ENCODE results near the gene LRRC25. TPM values are rescaled to one million over a fixed set of nuclear protein-coding genes. Genes with fewer than 3 reads are reported as not detected.

The LRRC25 gene
- total and polyA plus RNA-seq, 2 of the 4 experiments (the other 2 are of a cell fraction): 0.03 TPM; not detected in 1

GRCh38 chr19:18428787-18429674, 31.6 kb upstream of the LRRC25 start:
- H3K14ac ChIP-seq (replicated peaks; ENCODE audit: low read depth, low read length): no peak overlapping the region
- peaks cover 19% of the 10 kb centered on the region for H3K4me1 ChIP-seq (ENCODE audit: control insufficient read depth, insufficient read depth, low read length)
- peak overlapping the region; percentile 86 for H2AFZ ChIP-seq (replicated peaks; ENCODE audit: low read length, poor library complexity)
- intact Hi-C loops (cut with micrococcal nuclease) (no loop called here), in situ Hi-C loops (cut with MboI; ENCODE audit: low sequenced_read_pairs) (no loop called here), dilution Hi-C loops (cut with HindIII; ENCODE audit: low sequenced_read_pairs, unreplicated experiment) (no loop called here)
- no peak overlapping the region; the same call in 1 of the 2 replicates for H3K27ac ChIP-seq (ENCODE audit: insufficient read depth, low read length)
- no peaks in the 10 kb centered on the region for H3K27me3 ChIP-seq (ENCODE audit: control insufficient read depth, insufficient read depth, low read length)
- H3K9ac ChIP-seq (ENCODE audit: low read depth, low read length): no peak overlapping the region
- no peak overlapping the region for H2BK120ac ChIP-seq (ENCODE audit: low read depth, low read length)
- CTCF ChIA-PET: no interaction called here
- TF ChIP-seq RAD21 (IDR thresholded peaks at IDR 0.05; ENCODE audit: low read length) (no peak), MXI1 (IDR thresholded peaks at IDR 0.05; ENCODE audit: borderline replicate concordance, low read depth, low read length) (peak; percentile 54; the same call in 1 of the 2 replicates), RCOR1 (IDR thresholded peaks at IDR 0.05; ENCODE audit: insufficient replicate concordance, low read length) (no peak), NFE2L2 (IDR thresholded peaks at IDR 0.05; ENCODE audit: low read depth, low read length) (no peak), POLR2A (IDR thresholded peaks at IDR 0.05; ENCODE audit: low read depth, low read length) (no peak), BHLHE40 (IDR thresholded peaks at IDR 0.05; ENCODE audit: low read depth, low read length) (no peak), FOS (IDR thresholded peaks at IDR 0.05; ENCODE audit: low read depth, low read length) (no peak), CHD1 (IDR thresholded peaks at IDR 0.05; ENCODE audit: low read depth, low read length) (no peak), MAZ (IDR thresholded peaks at IDR 0.05; ENCODE audit: borderline replicate concordance, low read depth, low read length) (peak; percentile 70)
- TF ChIP-seq, protein P1, sequence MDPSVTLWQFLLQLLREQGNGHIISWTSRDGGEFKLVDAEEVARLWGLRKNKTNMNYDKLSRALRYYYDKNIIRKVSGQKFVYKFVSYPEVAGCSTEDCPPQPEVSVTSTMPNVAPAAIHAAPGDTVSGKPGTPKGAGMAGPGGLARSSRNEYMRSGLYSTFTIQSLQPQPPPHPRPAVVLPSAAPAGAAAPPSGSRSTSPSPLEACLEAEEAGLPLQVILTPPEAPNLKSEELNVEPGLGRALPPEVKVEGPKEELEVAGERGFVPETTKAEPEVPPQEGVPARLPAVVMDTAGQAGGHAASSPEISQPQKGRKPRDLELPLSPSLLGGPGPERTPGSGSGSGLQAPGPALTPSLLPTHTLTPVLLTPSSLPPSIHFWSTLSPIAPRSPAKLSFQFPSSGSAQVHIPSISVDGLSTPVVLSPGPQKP (IDR thresholded peaks at IDR 0.05; ENCODE audit: borderline replicate concordance, low read depth, low read length): no peak
- TF ChIP-seq, protein P2, sequence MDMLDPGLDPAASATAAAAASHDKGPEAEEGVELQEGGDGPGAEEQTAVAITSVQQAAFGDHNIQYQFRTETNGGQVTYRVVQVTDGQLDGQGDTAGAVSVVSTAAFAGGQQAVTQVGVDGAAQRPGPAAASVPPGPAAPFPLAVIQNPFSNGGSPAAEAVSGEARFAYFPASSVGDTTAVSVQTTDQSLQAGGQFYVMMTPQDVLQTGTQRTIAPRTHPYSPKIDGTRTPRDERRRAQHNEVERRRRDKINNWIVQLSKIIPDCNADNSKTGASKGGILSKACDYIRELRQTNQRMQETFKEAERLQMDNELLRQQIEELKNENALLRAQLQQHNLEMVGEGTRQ (IDR thresholded peaks at IDR 0.05; ENCODE audit: low read depth, low read length): no peak
- TF ChIP-seq, protein P3, sequence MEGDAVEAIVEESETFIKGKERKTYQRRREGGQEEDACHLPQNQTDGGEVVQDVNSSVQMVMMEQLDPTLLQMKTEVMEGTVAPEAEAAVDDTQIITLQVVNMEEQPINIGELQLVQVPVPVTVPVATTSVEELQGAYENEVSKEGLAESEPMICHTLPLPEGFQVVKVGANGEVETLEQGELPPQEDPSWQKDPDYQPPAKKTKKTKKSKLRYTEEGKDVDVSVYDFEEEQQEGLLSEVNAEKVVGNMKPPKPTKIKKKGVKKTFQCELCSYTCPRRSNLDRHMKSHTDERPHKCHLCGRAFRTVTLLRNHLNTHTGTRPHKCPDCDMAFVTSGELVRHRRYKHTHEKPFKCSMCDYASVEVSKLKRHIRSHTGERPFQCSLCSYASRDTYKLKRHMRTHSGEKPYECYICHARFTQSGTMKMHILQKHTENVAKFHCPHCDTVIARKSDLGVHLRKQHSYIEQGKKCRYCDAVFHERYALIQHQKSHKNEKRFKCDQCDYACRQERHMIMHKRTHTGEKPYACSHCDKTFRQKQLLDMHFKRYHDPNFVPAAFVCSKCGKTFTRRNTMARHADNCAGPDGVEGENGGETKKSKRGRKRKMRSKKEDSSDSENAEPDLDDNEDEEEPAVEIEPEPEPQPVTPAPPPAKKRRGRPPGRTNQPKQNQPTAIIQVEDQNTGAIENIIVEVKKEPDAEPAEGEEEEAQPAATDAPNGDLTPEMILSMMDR (conservative IDR thresholded peaks at IDR 0.05; ENCODE audit: low read depth, low read length): no peak
- no peak overlapping the region for H2BK20ac ChIP-seq (ENCODE audit: low read depth, low read length)
- H3K36me3 ChIP-seq (ENCODE audit: control insufficient read depth, insufficient read depth, low read length): no peaks in the 10 kb centered on the region; the same call in 1 of the 2 replicates
- no peak overlapping the region for H3K23ac ChIP-seq (ENCODE audit: low read depth, low read length)
- H4K5ac ChIP-seq (ENCODE audit: low read depth, low read length): no peak overlapping the region
- peaks cover 43% of the 10 kb centered on the region for H4K20me1 ChIP-seq (ENCODE audit: insufficient read depth, low read length)
- H2BK5ac ChIP-seq (ENCODE audit: low read depth, low read length, poor library complexity, severe bottlenecking): peak overlapping the region; percentile 11
- no peak overlapping the region for H3K18ac ChIP-seq (ENCODE audit: low read depth, low read length)
- H2AK5ac ChIP-seq (ENCODE audit: low read depth, low read length): no peak overlapping the region
- H4K8ac ChIP-seq (ENCODE audit: low read depth in 2 of 2, low read length in 2 of 2): peak overlapping the region in 1 of 2 experiments; percentile 34; a peak in 1 of 4 replicates
- no peak overlapping the region for H4K91ac ChIP-seq (ENCODE audit: insufficient read depth, low read depth, low read length)
- ATAC-seq (ENCODE audit: low read depth): peak; percentile 73
- peak overlapping the region; percentile 23 for H3K4me3 ChIP-seq (ENCODE audit: insufficient read depth, low read depth, low read length)
- H3K56ac ChIP-seq (ENCODE audit: extremely low read depth, insufficient read depth, low read length): no peak overlapping the region
- peaks cover 9 to 62% of the 10 kb centered on the region in 2 experiments; a peak in 3 of 4 replicates for H3K79me1 ChIP-seq (ENCODE audit: low read depth in 1 of 2, low read length in 2 of 2)
- peak overlapping the region; percentile 31; the same call in 1 of the 2 replicates for H3K4me2 ChIP-seq (ENCODE audit: low read depth, low read length)
- H3K4ac ChIP-seq (ENCODE audit: low read depth, low read length): 0 out of 2 replicates have a peak overlapping the region, but pooled peaks have one; percentile 18
- POLR2A ChIA-PET (ENCODE audit: unreplicated experiment): no interaction called here
- peak; percentile 72 for DNase-seq
- peak overlapping the region; percentile 29 for H2AK9ac ChIP-seq (replicated peaks; ENCODE audit: low read depth, low read length, poor library complexity)
- no TSS peak for BruUV-seq (replicated peaks)
- peaks cover 15% of the 10 kb centered on the region for H3K9me1 ChIP-seq (ENCODE audit: insufficient read depth, low read length)
- 3% methylated on average over 27 of the region's 77 CpGs; no CpG with 5 or more reads in 1 of the 2 experiments for WGBS, 2 experiments (ENCODE audit: extremely low coverage in 2 of 2, insufficient read length in 1 of 2)
- no peaks in the 10 kb centered on the region for H3K9me3 ChIP-seq (ENCODE audit: control insufficient read depth, insufficient read depth, low read length)
- no peak overlapping the region for H2BK15ac ChIP-seq (ENCODE audit: low read depth, low read length)
